HL-60 (cell line): ENCODE measurements around the gene C1orf210.

Source experiments
- DNase-seq, 2 experiments: peaks; one replicate each; pipeline ENCODE4 v3.0.0-alpha.2; 2010 to 2020; ENCODE audit warnings: low read depth in 1 of 2, low spot score in 1 of 2
- H3K27ac ChIP-seq: fragments of 250-450 bp; sonication (Bioruptor Pico); replicated peaks from 2 replicates; pipeline ENCODE4 v1.5.1; 2020; ENCODE audit warnings: mild to moderate bottlenecking, moderate library complexity
- H3K27me3 ChIP-seq: fragments of 250-450 bp; sonication (Bioruptor Pico); 2 replicates; pipeline ENCODE4 v1.5.1; 2021; ENCODE audit warnings: mild to moderate bottlenecking, moderate library complexity; ENCODE audit not compliant: insufficient read depth, poor library complexity, severe bottlenecking
- H3K4me3 ChIP-seq: replicated peaks from 2 replicates; pipeline ENCODE4 v1.5.1; 2011; ENCODE audit warnings: mild to moderate bottlenecking, control low read depth, low read length; ENCODE audit not compliant: insufficient read depth
- CTCF ChIP-seq: IDR thresholded peaks from one replicate; pipeline ENCODE4 v1.5.1; 2011; ENCODE audit warnings: low read length, control low read depth, inconsistent platforms; ENCODE audit not compliant: insufficient read depth
- GABPA ChIP-seq: IDR thresholded peaks from 2 replicates; pipeline ENCODE4 v1.6.1; 2012; ENCODE audit warnings: low read depth
- POLR2AphosphoS5 ChIP-seq: IDR thresholded peaks from 2 replicates; pipeline ENCODE4 v1.6.1; 2012; ENCODE audit warnings: low read depth
- REST ChIP-seq: IDR thresholded peaks from 2 replicates; pipeline ENCODE4 v1.6.1; 2012; ENCODE audit warnings: low read depth; ENCODE audit not compliant: insufficient replicate concordance
- SPI1 ChIP-seq: IDR thresholded peaks from 2 replicates; pipeline ENCODE4 v1.6.1; 2012; ENCODE audit warnings: low read depth, mild to moderate bottlenecking, borderline replicate concordance

The C1orf210 gene

GRCh38 chr1:43272576-43273571 lies 12.5 kb downstream of the C1orf210 start:
- Histone ChIP-seq H3K27me3 (no peaks in the 10 kb centered on the region), H3K27ac (no peak overlapping the region), H3K4me3 (no peak overlapping the region)
- TF ChIP-seq CTCF (no peak), SPI1 (no peak), GABPA (no peak), POLR2AphosphoS5 (no peak), REST (no peak)
- no peak for DNase-seq

GRCh38 chr1:43272161-43272560 lies 13.2 kb downstream of the C1orf210 start:
- Histone ChIP-seq H3K27ac (no peak overlapping the region), H3K27me3 (no peaks in the 10 kb centered on the region), H3K4me3 (no peak overlapping the region)
- DNase-seq, result no peak
- TF ChIP-seq CTCF (no peak), GABPA (no peak), REST (no peak), SPI1 (no peak), POLR2AphosphoS5 (no peak)

DNA sequence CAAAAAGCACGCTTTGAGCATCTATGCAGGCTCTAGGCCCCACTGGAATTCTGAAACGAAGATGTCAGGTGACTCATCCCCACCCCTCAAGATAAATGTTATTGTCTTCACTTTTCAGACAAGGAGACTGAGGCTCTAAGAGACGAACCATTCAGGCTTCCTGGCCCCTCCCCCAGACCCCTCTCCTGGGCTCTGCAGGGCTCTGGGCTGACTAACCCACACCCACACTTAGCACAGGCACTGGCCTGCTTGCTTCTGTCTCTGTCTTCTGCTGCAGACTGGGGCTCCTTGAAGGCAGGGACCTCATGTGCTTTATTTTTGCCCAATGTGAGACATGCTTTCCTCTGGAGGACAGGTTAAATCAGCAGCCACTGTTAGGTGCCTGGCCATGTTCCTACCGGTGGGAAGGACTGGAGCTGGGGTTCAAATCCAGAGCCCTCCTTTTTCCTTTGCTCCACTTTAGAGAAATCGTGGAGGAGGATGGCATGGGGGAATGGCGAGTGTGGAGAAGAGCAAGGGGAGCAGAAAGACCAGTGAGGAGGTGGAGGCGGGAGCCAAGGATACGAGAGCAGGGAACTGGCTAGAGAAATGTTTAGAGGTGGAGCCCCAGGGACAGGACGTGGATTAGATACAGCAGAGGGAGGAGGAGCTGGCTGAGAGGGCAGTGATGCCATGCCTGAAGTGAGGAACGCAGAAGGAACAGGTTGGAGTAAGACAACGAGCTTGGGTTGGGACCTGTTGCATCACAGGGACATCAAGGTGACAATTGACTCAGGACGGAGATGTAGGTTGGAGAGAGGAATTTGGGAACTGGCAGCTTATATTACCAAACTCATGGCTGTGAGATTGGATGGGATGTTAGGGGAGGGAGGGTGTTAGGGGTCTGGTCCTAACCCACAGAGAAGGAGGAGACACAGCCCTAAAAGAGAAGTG lies 13.9 kb downstream of the C1orf210 start:
- Histone ChIP-seq H3K4me3 (no peak overlapping the region), H3K27me3 (no peaks in the 10 kb centered on the region), H3K27ac (no peak overlapping the region)
- no peak for DNase-seq
- TF ChIP-seq SPI1 (no peak), POLR2AphosphoS5 (no peak), CTCF (no peak), REST (no peak), GABPA (no peak)
